DMS153 treated with DMSO at 0.1 percent for 48 hours (cell line): Measurements from ENCODE around the gene MAN1C1.
"Not testable (repeated sequence)": the region's sequence is repeated elsewhere in the genome, so short reads cannot be mapped to it uniquely, and the experiment has no call there.

Experiments used
- DNase-seq: peaks from one replicate; lab custom pipeline; 2025; ENCODE audit not compliant: unreplicated experiment; lab: John Stamatoyannopoulos, UW

Gene MAN1C1

GRCh38 chr1:25654109-25654660 lies 37.6 kb downstream of the MAN1C1 start:
- no peak for DNase-seq

- DNase-seq, result no peak
Observed at GRCh38 chr1:25657121-25657882, 40.7 kb downstream of the MAN1C1 start.

GRCh38 chr1:25657883-25658760 lies 41.5 kb downstream of the MAN1C1 start:
- no peak for DNase-seq

- DNase-seq, result no peak
Observed at GRCh38 chr1:25658791-25659431, 42.3 kb downstream of the MAN1C1 start.

GRCh38 chr1:25661043-25661815 lies 44.6 kb downstream of the MAN1C1 start:
- peak; percentile 50 for DNase-seq

- no peak for DNase-seq
Observed at GRCh38 chr1:25662061-25662460, 45.5 kb downstream of the MAN1C1 start.

GRCh38 chr1:25662959-25663358 lies 46.4 kb downstream of the MAN1C1 start:
- DNase-seq, result not testable (repeated sequence)

GRCh38 chr1:25664357-25665199 lies 48.0 kb downstream of the MAN1C1 start:
- peak; percentile 67 for DNase-seq

GRCh38 chr1:25666460-25666859 lies 49.9 kb downstream of the MAN1C1 start:
- DNase-seq, result no peak

GRCh38 chr1:25668931-25669573 lies 52.5 kb downstream of the MAN1C1 start:
- DNase-seq, result no peak

- no peak for DNase-seq
Observed at GRCh38 chr1:25669781-25670567, 53.4 kb downstream of the MAN1C1 start.

GRCh38 chr1:25671929-25672328 lies 55.3 kb downstream of the MAN1C1 start:
- DNase-seq, result no peak

- no peak for DNase-seq
Observed at GRCh38 chr1:25672763-25673409, 56.3 kb downstream of the MAN1C1 start.

GRCh38 chr1:25673456-25673855 lies 56.9 kb downstream of the MAN1C1 start:
- no peak for DNase-seq

- DNase-seq, result no peak
Observed at GRCh38 chr1:25673962-25674806, 57.6 kb downstream of the MAN1C1 start.

GRCh38 chr1:25674807-25675084 lies 58.2 kb downstream of the MAN1C1 start:
- DNase-seq, result no peak
